ENCODE results near the gene POU2AF3.
"Not testable (repeated sequence)": the region's sequence is repeated elsewhere in the genome, so short reads cannot be mapped to it uniquely, and the experiment has no call there.

Gene POU2AF3

DNA sequence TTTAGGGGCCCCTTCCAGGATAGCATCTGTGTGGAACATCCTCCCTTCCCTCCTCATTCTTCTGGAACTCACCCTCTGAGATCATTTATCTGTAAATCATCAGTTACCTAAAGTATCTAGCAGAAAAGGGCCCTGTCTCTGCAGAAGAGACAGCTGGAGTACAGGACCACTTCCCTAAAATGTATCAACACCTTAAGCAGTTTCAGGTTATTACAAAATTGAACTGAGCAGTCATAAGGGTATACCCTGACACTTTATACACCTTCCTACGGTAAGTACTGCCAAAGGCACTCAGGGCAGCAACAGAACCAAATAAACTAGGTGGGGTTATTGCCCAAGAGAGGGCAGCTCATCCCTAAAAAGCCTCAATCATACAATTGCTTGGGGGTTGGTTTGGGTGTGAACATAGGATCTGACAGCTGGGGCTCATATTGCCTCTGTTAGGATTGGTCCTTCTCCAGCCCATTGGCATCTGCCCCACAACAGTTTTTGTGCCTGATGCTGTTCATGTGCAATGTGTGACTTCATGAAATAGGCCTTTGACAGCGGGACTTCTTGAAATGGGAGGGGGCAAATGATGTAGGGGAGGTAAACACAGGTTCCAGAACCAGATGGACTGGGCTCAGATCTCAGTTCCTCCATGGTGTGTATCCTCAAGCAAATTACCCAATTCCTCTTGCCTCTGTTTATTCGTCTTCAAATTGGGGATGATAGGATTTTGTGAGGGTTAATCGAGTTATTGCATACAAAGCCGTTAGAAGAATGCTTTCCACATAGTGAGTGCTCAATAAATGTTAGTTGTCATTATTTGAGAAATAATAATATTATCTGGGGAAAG is 2.9 kb downstream of the POU2AF3 start:
- DNase-seq = no peak

DNA sequence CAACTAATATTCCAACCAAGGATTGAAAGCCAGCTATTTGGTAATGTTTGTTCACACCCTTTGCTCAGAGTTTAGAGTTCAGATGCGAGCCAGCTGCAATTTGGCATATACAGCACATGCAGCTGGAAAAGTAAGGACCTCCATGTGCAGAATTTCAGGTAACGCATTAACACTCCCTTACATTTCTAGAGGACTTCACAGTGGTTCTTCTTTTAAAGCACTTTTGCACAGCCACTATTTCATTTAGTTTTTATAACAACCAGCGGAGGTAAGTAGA is 3.4 kb downstream of the POU2AF3 start:
- DNase-seq = no peak

DNA sequence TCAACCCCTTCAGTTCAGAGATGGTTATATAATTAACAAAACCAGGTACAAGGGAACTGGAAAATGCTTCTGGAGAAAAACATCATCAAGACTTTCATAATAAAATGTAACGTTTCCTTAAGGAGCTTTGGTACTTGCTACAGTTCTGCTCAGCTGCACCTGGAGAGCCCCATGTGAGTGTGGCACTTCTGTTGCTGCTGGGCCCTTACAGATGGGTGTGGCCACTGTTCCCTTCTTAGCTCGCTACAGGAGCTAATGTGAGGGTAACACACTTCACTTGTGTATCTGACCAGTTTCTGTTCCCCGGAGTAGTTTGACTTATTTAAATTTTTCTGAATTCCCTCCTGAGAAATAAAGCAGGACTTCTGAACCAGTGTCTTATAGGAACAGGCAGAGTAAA is 4.0 kb downstream of the POU2AF3 start:
- DNase-seq = no peak

DNA sequence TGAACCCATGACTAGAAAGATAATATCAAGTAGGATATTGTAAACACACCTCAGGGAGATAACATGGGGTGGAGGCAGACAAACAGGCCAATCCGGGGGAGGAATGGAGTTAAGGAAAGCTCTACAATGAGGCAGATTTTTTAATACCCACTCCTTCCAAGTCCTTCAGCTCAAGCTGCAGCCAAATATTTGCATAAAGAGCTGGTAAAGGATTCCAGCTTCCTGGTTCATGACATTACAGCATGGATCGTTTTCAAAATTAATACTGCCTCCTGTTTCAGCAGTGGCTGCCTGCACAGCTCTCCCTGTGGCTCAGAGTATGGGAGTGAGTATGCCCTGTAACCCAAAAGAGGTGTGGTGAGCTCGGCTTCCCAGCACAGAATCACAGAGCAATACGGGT is 5.1 kb downstream of the POU2AF3 start:
- DNase-seq = no peak

DNA sequence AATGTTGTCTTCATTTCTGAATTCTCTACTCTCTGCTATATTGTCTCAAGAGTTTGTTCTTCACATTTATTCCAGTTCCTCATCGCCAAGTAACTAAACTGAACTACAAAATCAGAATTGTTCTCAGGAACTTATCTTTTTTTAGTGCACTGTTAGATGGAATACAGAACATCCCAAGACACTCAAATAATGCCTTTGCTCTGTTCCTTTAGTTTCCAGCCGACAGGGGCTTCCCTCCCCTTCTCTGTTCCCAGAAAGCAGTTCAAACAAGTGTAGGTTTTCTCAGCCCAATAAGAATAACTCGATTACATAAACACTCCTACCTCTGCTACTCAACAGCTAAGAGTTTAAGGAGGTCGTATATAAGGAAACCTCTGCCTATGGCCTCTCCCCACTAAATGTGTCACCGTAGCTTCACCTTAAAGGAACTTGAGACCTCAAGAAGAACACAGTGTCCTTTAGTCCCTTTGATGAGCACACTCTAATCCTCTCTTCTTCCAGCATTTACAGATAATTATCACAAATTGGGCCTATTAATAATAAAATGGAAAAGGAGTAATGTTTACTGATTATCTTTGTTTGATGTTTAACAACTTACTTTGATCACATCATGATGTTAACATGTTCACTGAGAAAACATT is 6.9 kb downstream of the POU2AF3 start:
- no peak for DNase-seq

DNA sequence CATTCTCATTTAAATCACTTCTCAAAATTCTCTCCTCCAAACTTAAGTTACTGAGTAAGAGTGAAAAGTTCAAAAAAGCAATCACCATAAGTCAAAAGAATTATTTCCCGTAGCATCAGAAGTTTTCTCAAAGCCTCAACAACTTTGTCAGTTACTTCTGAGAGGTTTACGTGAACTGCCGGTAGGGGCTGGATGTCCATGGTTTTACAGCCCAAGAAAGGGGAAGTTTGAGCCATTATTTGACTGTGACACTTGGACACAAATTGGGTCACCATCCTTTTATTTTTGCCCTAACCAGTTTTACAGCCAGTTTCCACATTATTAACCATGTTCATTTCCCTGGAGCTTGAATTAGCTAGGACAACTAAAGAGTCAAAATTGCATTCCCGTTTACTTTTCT is 7.5 kb downstream of the POU2AF3 start:
- DNase-seq = no peak

DNA sequence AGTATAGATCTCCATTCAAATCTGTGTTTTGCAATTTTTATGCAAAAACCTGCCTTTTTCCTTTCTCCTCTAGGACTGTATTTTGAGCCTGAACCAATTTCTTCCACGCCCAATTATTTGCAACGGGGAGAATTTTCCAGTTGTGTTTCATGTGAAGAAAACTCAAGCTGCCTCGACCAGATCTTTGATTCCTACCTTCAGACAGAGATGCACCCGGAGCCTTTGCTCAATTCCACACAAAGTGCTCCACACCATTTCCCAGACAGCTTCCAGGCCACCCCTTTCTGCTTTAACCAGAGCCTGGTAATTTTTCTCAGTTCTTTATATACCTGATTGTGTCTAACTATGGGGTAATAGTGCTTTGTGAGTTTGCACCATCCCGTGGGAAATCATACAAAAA is 8.0 kb downstream of the POU2AF3 start:
- DNase-seq = no peak

DNA sequence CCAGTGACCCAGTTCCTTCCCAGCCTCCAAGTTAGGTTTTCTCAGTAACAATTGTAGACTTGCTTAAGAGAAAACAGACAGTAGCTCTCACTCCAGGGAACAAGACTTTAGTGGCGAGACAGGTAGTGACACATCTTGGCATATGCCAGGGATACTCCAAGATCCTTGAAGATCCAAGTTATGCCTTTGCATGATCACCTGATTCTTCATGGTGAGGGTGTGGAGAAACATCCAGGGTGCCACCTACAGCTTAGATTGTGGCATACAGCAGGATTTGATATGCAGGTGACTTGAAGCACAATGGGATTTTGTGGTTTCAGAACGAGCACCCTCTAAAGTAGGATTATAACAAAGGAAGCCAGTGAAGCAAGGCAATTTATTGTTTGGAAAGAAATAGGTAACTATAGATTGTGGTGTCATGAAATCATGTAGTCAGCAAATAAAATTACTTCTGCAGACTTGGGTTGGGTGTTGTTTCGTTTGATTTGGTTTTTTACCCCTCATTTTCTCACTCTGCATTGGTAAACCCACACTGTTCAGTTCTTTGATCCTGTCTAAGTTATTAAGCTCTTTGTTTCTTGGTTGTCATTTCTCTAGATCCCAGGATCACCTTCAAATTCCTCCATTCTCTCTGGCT is 9.2 kb downstream of the POU2AF3 start:
- DNase-seq = no peak

DNA sequence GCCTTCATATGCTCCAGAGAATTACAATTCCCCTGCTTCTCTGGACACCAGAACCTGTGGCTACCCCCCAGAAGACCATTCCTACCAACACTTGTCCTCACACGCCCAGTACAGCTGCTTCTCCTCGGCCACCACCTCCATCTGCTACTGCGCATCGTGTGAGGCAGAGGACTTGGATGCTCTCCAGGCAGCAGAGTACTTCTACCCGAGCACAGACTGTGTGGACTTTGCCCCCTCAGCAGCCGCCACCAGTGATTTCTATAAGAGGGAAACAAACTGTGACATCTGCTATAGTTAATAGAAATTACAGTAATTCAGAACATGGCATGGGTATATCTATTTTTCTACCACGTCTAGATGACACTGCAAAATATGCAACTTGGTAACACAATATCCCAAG is 9.8 kb downstream of the POU2AF3 start:
- no peak for DNase-seq

DNA sequence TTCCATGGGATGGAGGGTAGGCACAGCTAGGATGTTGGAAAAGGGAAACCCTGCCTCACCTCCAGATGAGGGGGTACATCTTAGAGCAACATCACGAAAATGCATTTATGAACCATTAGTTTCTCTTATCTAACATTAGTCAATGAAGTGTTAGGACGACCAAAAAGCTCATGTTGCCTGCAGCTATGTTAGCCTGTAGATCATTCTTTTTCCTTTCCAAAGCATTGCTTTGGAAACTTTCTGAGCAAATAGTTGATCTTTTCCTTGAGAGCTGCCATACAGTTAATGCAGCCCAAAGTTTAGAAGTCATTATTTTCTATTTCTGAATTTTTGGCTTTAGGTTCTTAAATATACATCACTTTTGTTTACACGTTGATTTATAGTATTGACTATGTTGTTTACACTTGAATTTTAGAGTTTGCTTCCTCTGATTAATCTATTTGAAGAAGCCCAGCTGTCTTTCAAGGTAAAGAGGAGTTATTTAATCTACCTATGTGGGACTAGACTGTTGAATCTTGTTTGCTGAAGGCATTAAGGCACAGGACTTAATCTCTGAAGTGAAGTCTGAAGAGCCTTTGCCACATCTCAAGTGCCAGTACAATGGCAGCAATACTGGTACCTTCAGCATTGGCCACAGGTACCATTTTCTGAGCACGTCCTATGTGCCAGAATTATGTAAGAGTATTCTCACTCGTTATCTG is 11.0 kb downstream of the POU2AF3 start:
- no peak for DNase-seq

DNA sequence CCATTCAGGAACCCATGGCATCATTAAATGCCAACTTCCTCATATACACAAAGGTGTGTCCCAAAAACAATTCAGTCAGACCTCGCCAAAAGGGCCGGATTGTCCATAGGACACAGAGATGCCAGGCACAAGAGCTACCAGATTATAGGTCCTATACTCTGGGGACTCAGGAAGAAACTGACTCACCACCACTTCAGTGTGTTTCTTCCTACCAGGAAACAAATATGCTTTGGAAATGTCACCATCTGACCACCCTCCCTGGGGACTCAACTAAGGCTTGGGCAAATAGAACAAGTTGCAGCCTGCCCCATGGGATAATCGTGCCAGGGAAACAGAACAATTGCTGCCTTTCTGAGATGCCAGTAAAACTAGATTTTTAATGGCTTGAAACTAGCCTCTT is 11.7 kb downstream of the POU2AF3 start:
- DNase-seq = no peak

DNA sequence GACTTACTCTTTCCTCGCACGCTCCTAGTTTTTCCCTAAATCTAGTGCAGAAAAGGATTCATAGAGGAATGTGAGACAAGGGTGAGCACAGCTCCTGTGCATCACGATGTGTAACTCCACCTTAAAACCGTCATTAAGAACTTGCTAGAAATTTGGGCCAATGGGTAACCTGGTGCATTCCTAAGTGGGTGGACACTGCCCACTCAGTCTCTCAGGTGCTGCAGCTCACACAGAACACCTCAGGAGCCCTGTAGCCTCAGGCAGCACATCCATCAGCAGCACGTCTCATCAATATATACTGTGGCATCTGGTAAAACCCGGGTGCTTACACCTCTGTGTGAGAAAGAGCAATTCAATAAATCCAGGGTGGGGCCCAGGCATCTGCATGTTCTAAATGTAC is 12.4 kb downstream of the POU2AF3 start:
- no peak for DNase-seq

DNA sequence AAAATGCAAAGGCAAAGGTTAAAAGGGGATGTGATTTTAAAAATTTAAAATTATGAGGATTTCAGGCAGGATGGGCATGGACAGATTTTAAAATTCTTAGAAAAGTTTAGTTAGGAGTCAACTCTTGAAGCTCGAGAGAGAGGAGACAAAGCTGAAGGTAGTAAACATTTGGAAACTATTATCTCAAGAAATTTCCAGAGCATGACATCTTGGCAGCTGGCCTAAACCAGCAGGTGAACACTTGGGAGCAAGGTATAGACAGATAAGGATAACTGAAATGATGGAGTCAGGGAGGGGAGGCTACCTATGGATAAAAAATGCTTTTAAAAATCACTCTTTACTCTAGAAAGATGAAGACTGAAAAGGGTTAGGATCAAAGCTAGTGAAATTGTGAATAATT is 13.7 kb downstream of the POU2AF3 start:
- no peak for DNase-seq

DNA sequence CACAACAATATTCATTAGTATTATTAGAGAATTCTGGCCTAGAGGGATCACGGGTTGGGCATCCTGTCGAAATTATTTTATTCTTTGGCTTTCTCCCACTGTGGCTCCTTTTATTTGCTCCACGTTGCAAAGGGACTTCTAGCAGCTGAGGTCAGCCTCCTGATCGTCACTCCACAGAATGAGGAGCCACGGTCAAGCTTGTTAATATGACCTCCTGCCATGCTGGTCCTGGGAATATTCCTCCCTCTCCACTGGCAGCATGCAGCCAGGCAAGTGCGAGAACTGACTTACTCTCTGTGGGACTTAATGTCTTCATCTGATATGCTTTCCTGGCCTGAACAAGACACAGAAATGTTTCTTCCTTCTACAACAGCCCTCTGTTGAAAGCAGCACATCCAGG is 20.9 kb downstream of the POU2AF3 start:
- no peak for DNase-seq

DNA sequence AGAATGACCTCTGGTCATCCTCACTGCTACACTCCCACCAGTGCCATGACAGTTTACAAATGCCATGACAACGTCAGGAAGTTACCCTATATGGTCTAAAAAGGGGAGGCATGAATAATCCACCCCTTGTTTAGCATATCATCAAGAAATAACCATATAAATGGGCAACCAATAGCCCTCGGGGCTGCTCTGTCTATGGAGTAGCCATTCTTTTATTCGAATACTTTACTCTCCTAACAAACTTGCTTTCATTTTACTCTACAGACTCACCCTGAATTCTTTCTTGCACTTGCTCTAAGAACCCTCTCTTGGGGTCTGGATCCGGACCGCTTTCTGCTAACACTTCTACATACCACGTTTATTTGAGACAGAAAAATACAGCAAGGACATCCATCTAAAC is 21.9 kb downstream of the POU2AF3 start:
- not testable (repeated sequence) for DNase-seq

DNA sequence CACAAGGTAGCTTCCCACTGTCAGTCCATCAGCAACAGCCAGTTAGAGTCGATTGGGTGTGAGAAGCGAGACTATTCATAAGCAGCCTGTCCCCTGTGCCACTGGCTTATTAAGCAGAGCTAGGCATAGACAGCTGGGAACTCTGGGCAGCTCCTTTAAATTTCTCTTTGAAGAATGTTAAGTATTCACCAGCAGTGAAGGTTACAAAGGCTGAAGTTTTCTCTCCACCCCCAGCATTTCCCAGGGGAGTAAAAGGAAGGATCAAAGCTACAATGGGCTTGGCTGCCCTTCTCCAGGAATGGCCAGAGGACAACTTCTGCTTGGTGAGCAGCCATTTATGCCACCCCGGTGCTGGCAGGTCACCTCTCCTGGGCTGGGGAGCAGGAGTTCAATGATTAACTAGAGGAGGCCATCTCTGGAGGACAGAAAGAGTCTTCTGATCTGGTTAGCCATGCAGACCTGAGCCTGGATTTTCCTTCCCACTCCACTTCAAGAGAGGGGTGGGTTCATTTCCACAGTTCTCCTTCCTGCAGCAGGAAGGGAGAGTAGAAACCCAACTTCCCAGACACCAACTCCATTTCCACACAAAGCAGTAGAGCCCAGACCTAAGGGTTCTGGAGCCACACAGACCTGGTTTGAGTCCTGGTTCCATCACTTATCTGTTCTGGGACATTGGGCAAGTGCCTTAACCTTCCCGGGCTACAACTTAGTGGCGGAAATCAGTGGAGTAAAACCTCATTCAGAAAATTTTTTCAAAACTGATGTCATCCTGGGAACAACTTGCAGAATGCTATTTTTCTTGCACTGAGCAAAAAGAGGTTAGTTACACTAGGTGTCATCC is 22.6 kb downstream of the POU2AF3 start:
- no peak for DNase-seq

DNA sequence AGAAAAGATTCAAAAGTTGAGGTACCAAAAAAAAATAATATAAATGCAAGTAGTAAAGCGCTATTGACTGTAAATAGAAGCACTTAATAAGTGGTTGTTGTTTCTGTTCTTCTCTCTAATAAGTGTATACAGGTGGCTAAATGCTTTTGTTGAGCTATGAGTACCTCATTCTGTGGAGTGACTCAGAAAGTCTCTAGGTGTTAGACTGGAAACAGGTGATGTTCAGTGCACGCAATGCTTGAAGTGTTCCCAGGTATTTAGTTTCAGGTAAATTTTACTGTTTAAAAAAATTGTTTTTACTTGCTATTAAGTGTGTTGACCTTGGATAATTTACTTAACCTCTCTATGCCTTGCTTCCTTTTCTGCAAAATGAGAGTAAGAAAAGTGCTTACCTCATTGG is 24.2 kb downstream of the POU2AF3 start:
- DNase-seq = no peak

DNA sequence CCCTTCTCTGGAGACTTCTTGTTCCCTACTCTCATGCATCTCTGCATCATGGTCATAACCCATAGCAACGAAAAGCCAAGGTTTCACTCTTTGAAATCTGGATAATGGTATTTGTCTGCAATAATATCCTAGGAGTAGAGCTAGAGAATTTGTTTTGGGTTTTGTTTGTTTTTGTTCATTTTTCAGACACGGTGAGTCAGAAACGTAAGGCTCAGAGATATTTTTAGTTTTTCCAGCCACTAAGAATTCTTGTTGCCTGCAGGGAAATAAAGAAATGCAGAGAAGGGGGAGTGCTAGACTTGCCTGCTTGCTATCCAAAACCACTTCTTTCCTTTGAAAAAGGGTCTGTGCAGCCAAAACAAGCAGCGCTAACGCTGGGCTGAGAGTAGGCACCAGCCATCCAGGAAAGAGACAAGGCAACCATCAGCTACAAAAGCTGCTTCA is 26.0 kb downstream of the POU2AF3 start:
- DNase-seq = no peak

DNA sequence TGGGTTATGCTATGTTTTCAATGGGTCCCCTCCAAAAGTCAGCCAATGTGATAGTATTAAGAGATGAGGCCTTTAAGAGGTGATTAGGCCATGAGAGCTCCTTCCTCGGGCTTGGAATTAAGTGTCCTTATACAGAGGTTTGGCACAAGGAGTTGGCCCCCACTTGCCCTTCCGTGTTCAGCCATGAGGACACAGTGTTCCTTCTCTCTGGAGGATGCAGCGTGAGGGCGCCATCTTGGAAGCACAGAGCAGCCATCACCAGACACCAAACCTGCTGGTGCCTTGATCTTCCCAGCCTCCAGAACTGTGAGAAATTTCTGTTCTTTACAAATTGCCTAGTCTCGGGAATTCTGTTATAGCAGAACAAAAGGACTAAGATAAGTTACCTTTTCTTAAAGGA is 26.9 kb downstream of the POU2AF3 start:
- DNase-seq = no peak

DNA sequence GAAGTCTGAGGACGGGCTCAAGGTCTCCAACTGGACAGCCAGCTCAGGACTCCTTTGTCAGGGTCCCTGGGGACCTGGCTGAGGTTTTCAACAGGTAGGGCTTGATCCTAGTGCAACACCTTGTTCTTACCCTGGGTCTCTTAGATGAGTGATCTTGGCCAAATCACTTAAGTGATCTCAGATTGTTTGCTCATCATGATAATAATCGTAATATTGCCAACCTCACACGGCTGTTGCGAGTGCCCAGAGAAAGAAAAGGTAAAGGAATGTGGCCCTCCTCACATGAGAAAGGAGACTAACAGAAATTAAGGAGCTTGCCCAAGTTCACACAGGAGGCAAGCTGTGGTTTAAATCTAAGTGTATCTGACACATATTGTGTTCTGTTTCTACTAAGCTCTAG is 28.5 kb downstream of the POU2AF3 start:
- no peak for DNase-seq

DNA sequence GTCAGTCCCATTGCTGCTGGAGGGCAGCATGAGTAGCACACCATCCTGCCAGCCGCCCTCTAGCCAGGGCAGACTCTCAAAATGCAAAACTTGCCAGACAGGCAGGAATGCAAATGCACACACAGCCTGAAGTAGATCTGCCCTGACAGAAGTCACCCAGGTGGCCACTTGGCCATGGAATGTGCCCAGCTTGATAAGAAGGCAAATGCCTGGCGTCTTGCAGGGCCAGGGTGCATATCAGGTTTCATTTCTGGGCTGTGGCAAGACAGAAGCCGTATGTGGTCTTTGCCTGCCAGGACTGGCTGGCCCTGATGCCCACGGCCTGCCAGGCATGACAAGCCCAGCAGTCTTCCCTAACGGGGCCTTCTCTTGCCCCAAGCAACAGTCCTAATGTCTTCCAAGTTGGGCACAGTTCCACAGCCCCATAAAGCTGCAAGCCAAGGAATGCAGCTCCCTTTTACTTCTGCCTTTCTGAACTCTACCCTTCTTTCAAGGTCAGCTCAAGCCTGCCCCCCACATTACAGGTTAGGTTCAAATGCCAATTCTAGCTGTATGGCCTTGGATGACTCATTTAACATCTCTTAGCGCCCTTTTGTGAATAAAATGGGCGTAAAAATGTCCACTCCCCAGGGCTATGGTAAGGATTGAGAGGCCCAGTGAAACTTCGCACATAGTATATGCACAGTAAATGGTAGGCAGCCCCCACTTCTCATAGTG is 29.7 kb downstream of the POU2AF3 start:
- no peak for DNase-seq

Measured in activated CD4-positive, alpha-beta T cell treated with anti-CD3 and anti-CD28 coated beads, Interleukin-10, Interleukin-2, amounts not matched to agents 100 ng/mL and 50 ng/mL, durations not matched to agents 16 hours and 8 hours (primary cell).